NCI-H524 (cell line): ENCODE measurements around the gene GSTCD.
"Not testable (repeated sequence)": the region's sequence is repeated elsewhere in the genome, so short reads cannot be mapped to it uniquely, and the experiment has no call there.

ENCODE experiments used
- DNase-seq, 2 experiments: peaks; one replicate each; lab custom pipeline; 2025; lab: John Stamatoyannopoulos, UW

The GSTCD gene

GRCh38 chr4:105708181-105709080 is at the start of gene GSTCD, which contains the start of gene INTS12:
GSTCD (plus strand) TSS chr4:105708784; CDS start chr4:105717614, 8,830 bp downstream.
INTS12 (minus strand) TSS chr4:105708689; CDS start chr4:105700005, 8,684 bp downstream.
- peak; percentile 66 to 84 for DNase-seq

- no peak for DNase-seq
These were observed 49.4 kb upstream of the GSTCD start for GRCh38 chr4:105659190-105659589.

- no peak for DNase-seq
These were observed 47.6 kb upstream of the GSTCD start for GRCh38 chr4:105661028-105661427.

- no peak for DNase-seq
These were observed 45.5 kb upstream of the GSTCD start for GRCh38 chr4:105662935-105663675.

GRCh38 chr4:105666693-105667092 is 41.9 kb upstream of the GSTCD start:
- peak in 1 of 2 experiments; percentile 10 for DNase-seq

GRCh38 chr4:105670684-105671083 is 37.9 kb upstream of the GSTCD start:
- no peak for DNase-seq

GRCh38 chr4:105671301-105671700 is 37.3 kb upstream of the GSTCD start:
- no peak for DNase-seq

- DNase-seq, result no peak
These were observed 34.6 kb upstream of the GSTCD start for GRCh38 chr4:105674011-105674410.

GRCh38 chr4:105677709-105678108 is 30.9 kb upstream of the GSTCD start:
- no peak for DNase-seq

GRCh38 chr4:105679186-105679585 is 29.4 kb upstream of the GSTCD start:
- DNase-seq, result no peak

- no peak for DNase-seq
These were observed 25.5 kb upstream of the GSTCD start for GRCh38 chr4:105683038-105683437.

GRCh38 chr4:105686571-105686970 is 22.0 kb upstream of the GSTCD start:
- no peak for DNase-seq

- DNase-seq, result not testable (repeated sequence)
These were observed 13.8 kb upstream of the GSTCD start for GRCh38 chr4:105694812-105695211.

GRCh38 chr4:105695832-105696231 is 12.8 kb upstream of the GSTCD start:
- not testable (repeated sequence) for DNase-seq

- DNase-seq, result no peak
These were observed 10.0 kb upstream of the GSTCD start for GRCh38 chr4:105698607-105699006.

- DNase-seq, result no peak
These were observed 803 bp upstream of the GSTCD start for GRCh38 chr4:105707782-105708180.

- peak in 1 of 2 experiments; percentile 6 for DNase-seq
These were observed 482 bp downstream of the GSTCD start for GRCh38 chr4:105709081-105709450.

GRCh38 chr4:105710012-105710600 is 1.5 kb downstream of the GSTCD start:
- DNase-seq, result no peak

- DNase-seq, result peak; percentile 9 to 44
These were observed 2.1 kb downstream of the GSTCD start for GRCh38 chr4:105710678-105711077.

- no peak for DNase-seq
These were observed 4.2 kb downstream of the GSTCD start for GRCh38 chr4:105712766-105713165.

- DNase-seq, result no peak
These were observed 5.5 kb downstream of the GSTCD start for GRCh38 chr4:105714071-105714521.

GRCh38 chr4:105714932-105715331 is 6.3 kb downstream of the GSTCD start:
- DNase-seq, result no peak
